Ectodermal cell (in vitro differentiated cells): Measurements from ENCODE around the gene C1orf226.

Experiments
- H3K27ac ChIP-seq: 2 replicates; pipeline ENCODE4 v1.7.0; 2013; ENCODE audit warnings: mild to moderate bottlenecking, low read depth, low read length; ENCODE audit not compliant: insufficient read depth, poor library complexity, severe bottlenecking
- H3K27me3 ChIP-seq: 2 replicates; pipeline ENCODE4 v1.7.0; 2013; ENCODE audit warnings: mild to moderate bottlenecking, low read length; ENCODE audit not compliant: insufficient read depth, control insufficient read depth, poor library complexity, severe bottlenecking
- H3K36me3 ChIP-seq: one replicate; pipeline ENCODE4 v1.7.0; 2013; ENCODE audit warnings: low read length; ENCODE audit not compliant: control insufficient read depth, insufficient read depth
- H3K4me1 ChIP-seq: one replicate; pipeline ENCODE4 v1.7.0; 2013; ENCODE audit warnings: low read length; ENCODE audit not compliant: control insufficient read depth, insufficient read depth
- H3K4me3 ChIP-seq: 2 replicates; pipeline ENCODE4 v1.7.0; 2013; ENCODE audit warnings: low read depth, low read length, control low read depth; ENCODE audit not compliant: insufficient read depth
- H3K9me3 ChIP-seq: 2 replicates; pipeline ENCODE4 v1.7.0; 2013; ENCODE audit warnings: mild to moderate bottlenecking, low read length, moderate library complexity; ENCODE audit not compliant: control insufficient read depth
- WGBS, 2 experiments: methylation state at CpG; one replicate each; pipeline ENCODE4 v1.1.7; 2013; ENCODE audit warnings: missing lambda C conversion rate in 2 of 2; 5-methylcytosine and 5-hydroxymethylcytosine counted together

C1orf226 gene

DNA sequence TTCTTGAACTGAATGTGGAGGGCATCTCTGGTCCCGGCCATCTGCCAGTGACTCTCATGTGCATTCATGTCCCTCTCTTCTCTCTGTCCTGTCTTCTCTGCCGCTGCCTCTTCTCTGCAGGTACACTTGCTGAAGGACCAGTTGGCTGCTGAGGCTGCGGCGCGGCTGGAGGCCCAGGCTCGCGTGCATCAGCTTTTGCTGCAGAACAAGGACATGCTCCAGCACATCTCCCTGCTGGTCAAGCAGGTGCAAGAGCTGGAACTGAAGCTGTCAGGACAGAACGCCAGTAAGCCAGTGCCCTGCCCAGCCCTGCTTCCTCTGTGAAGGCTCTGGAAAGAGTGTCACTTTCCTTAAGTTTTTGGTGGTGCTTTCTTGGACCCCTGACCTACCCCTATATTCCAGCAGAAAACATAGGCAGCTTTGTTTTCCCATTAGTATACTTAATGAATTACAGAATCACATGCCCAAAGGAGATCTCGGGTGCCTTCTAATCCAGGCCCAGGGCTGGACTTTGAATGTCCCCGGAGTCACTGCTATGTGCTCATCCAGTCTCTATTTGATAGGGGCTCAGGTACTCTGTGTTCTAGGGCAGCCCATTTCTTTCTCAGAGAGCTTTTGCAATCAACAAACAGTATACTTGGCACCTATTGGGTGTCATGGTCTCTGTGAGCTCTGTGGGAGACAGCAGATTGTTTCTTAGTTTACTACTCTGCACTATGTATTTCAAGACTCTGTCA, 16.1 kb upstream of the C1orf226 start:
- H3K27ac ChIP-seq: no peak overlapping the region
- H3K4me3 ChIP-seq: no peak overlapping the region
- H3K27me3 ChIP-seq: no peaks in the 10 kb centered on the region
- H3K4me1 ChIP-seq: no peaks in the 10 kb centered on the region
- no peaks in the 10 kb centered on the region for H3K9me3 ChIP-seq
- H3K36me3 ChIP-seq: no peaks in the 10 kb centered on the region
- WGBS, 2 experiments: 96% methylated on average over 10 of the region's 10 CpGs

GRCh38 chr1:162366149-162366548, 15.4 kb upstream of the C1orf226 start:
- H3K4me3 ChIP-seq: no peak overlapping the region
- H3K36me3 ChIP-seq: no peaks in the 10 kb centered on the region
- H3K27me3 ChIP-seq: no peaks in the 10 kb centered on the region
- no peaks in the 10 kb centered on the region for H3K4me1 ChIP-seq
- no peaks in the 10 kb centered on the region for H3K9me3 ChIP-seq
- no peak overlapping the region for H3K27ac ChIP-seq
- WGBS, 2 experiments: 72 to 75% methylated on average over 4 of the region's 4 CpGs

- Histone ChIP-seq H3K27me3 (no peaks in the 10 kb centered on the region), H3K27ac (no peak overlapping the region), H3K36me3 (no peaks in the 10 kb centered on the region), H3K4me3 (no peak overlapping the region), H3K9me3 (no peaks in the 10 kb centered on the region), H3K4me1 (no peaks in the 10 kb centered on the region)
- 93 to 98% methylated on average over 9 of the region's 9 CpGs for WGBS, 2 experiments
Measured at GRCh38 chr1:162366671-162367070, 14.9 kb upstream of the C1orf226 start.

DNA sequence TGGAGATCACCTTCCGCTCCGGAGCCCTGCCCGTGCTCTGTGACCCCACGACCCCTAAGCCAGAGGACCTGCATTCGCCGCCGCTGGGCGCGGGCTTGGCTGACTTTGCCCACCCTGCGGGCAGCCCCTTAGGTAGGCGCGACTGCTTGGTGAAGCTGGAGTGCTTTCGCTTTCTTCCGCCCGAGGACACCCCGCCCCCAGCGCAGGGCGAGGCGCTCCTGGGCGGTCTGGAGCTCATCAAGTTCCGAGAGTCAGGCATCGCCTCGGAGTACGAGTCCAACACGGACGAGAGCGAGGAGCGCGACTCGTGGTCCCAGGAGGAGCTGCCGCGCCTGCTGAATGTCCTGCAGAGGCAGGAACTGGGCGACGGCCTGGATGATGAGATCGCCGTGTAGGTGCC, 14.5 kb upstream of the C1orf226 start:
- no peaks in the 10 kb centered on the region for H3K36me3 ChIP-seq
- H3K4me3 ChIP-seq: no peak overlapping the region
- WGBS, 2 experiments: 96 to 97% methylated on average over 36 of the region's 36 CpGs
- no peak overlapping the region for H3K27ac ChIP-seq
- H3K27me3 ChIP-seq: no peaks in the 10 kb centered on the region
- no peaks in the 10 kb centered on the region for H3K9me3 ChIP-seq
- H3K4me1 ChIP-seq: no peaks in the 10 kb centered on the region

- H3K9me3 ChIP-seq: no peaks in the 10 kb centered on the region
- H3K36me3 ChIP-seq: no peaks in the 10 kb centered on the region
- H3K27me3 ChIP-seq: no peaks in the 10 kb centered on the region
- H3K4me1 ChIP-seq: no peaks in the 10 kb centered on the region
- no peak overlapping the region for H3K4me3 ChIP-seq
- WGBS, 2 experiments: 97% methylated on average over 10 of the region's 10 CpGs
- H3K27ac ChIP-seq: no peak overlapping the region
Measured at GRCh38 chr1:162367772-162368171, 13.8 kb upstream of the C1orf226 start.

GRCh38 chr1:162368451-162368850, 13.1 kb upstream of the C1orf226 start:
- H3K4me1 ChIP-seq: no peaks in the 10 kb centered on the region
- no peaks in the 10 kb centered on the region for H3K36me3 ChIP-seq
- H3K4me3 ChIP-seq: no peak overlapping the region
- 70 to 72% methylated on average over 4 of the region's 4 CpGs for WGBS, 2 experiments
- H3K9me3 ChIP-seq: no peaks in the 10 kb centered on the region
- H3K27me3 ChIP-seq: no peaks in the 10 kb centered on the region
- no peak overlapping the region for H3K27ac ChIP-seq

- H3K4me1 ChIP-seq: no peaks in the 10 kb centered on the region
- H3K36me3 ChIP-seq: no peaks in the 10 kb centered on the region
- H3K9me3 ChIP-seq: no peaks in the 10 kb centered on the region
- no peak overlapping the region for H3K27ac ChIP-seq
- no peak overlapping the region for H3K4me3 ChIP-seq
- no peaks in the 10 kb centered on the region for H3K27me3 ChIP-seq
- 93 to 95% methylated on average over 7 of the region's 7 CpGs for WGBS, 2 experiments
Measured at GRCh38 chr1:162369571-162369970, 12.0 kb upstream of the C1orf226 start.

DNA sequence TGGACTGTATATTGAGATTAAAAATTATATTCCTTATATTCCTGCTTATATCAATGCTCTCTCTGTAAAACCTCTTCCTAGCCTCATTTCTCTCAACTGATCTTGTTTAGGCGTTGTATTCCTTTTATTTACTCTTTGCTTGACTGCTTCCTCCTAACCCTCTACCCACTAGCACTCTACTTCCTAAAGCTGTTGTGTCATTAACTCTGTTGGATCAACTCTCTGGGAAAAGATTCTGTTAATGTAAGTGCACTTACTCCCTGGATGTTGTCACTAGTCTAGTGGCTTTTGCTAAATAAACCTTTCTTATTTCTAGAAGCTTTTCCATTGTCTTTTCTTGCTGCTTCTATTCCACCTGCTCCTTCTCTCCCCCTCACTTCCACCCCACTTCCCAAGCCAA, 11.4 kb upstream of the C1orf226 start:
- no peaks in the 10 kb centered on the region for H3K36me3 ChIP-seq
- H3K27me3 ChIP-seq: no peaks in the 10 kb centered on the region
- H3K4me3 ChIP-seq: no peak overlapping the region
- H3K27ac ChIP-seq: no peak overlapping the region
- 97 to 98% methylated on average over 1 of the region's 1 CpG for whole genome bisulfite sequencing, 2 experiments
- no peaks in the 10 kb centered on the region for H3K9me3 ChIP-seq
- H3K4me1 ChIP-seq: no peaks in the 10 kb centered on the region

DNA sequence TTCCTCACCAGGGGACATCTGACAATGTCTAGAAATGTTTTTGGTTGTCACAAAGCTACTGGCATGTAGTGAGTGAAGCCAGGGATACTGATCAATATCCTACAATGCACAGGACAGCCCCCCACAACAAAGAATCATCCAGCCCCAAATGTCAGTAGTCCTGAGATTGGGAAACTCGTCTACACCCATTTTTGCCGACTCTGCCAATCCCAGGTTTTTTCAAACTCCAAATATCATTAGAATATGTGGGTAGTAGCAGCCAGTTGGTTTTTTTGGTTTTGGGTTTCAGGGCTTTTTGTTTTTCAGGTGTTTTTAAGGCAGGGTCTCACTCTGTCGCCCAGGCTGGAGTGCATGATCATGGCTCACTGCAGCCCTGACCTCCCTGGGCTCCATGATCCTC, 10.8 kb upstream of the C1orf226 start:
- H3K9me3 ChIP-seq: no peaks in the 10 kb centered on the region
- no peaks in the 10 kb centered on the region for H3K36me3 ChIP-seq
- H3K4me1 ChIP-seq: no peaks in the 10 kb centered on the region
- no peak overlapping the region for H3K27ac ChIP-seq
- 93 to 97% methylated on average over 3 of the region's 3 CpGs for WGBS, 2 experiments
- no peaks in the 10 kb centered on the region for H3K27me3 ChIP-seq
- no peak overlapping the region for H3K4me3 ChIP-seq

DNA sequence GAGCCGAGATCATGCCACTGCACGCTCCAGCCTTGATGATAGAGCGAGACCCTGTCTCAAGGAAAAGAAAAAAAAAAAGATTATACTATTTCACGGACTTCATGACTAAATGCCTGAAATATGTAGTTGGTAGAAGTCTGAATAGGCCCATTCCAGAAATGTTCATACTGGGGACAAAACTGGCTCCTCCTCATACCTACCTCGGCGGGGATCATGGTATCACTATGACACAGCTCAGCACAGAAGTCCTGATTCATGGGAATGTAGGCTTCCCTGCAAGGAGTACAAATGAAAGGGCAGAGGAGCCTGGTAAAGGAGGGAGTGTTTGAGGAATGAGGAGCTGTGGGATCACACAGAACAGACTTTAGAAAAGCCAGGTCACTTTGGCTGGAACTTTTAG, 9.9 kb upstream of the C1orf226 start:
- Histone ChIP-seq H3K27me3 (no peaks in the 10 kb centered on the region), H3K4me1 (no peaks in the 10 kb centered on the region), H3K4me3 (no peak overlapping the region), H3K27ac (no peak overlapping the region), H3K9me3 (no peaks in the 10 kb centered on the region), H3K36me3 (no peaks in the 10 kb centered on the region)
- 96 to 97% methylated on average over 6 of the region's 6 CpGs for WGBS, 2 experiments
